Activated T-cell treated with anti-CD3 and anti-CD28 coated beads, Interleukin-2, amount 50 U/mL, for 24 hours (primary cell): ENCODE data around the gene PDCD1.
"Not testable (repeated sequence)": the region's sequence is repeated elsewhere in the genome, so short reads cannot be mapped to it uniquely, and the experiment has no call there.

Source experiments
- DNase-seq: peaks from one replicate; pipeline ENCODE4 v3.0.0-alpha.2; 2020
- H3K27ac Mint-ChIP-seq: 2 replicates; pipeline ENCODE4 v1.8.0; 2020; ENCODE audit warnings: mild to moderate bottlenecking, mixed read lengths
- H3K27me3 Mint-ChIP-seq: 2 replicates; pipeline ENCODE4 v1.8.0; 2020; ENCODE audit warnings: mixed read lengths
- H3K36me3 Mint-ChIP-seq: 2 replicates; pipeline ENCODE4 v1.8.0; 2020; ENCODE audit warnings: low read depth, mixed read lengths
- H3K4me1 Mint-ChIP-seq: 2 replicates; pipeline ENCODE4 v1.8.0; 2020; ENCODE audit warnings: low read depth, mixed read lengths
- H3K4me3 Mint-ChIP-seq: 2 replicates; pipeline ENCODE4 v1.8.0; 2020; ENCODE audit warnings: mild to moderate bottlenecking, moderate library complexity, mixed read lengths
- H3K9me3 Mint-ChIP-seq: 2 replicates; pipeline ENCODE4 v1.8.0; 2020; ENCODE audit warnings: mixed read lengths

The PDCD1 gene

DNA sequence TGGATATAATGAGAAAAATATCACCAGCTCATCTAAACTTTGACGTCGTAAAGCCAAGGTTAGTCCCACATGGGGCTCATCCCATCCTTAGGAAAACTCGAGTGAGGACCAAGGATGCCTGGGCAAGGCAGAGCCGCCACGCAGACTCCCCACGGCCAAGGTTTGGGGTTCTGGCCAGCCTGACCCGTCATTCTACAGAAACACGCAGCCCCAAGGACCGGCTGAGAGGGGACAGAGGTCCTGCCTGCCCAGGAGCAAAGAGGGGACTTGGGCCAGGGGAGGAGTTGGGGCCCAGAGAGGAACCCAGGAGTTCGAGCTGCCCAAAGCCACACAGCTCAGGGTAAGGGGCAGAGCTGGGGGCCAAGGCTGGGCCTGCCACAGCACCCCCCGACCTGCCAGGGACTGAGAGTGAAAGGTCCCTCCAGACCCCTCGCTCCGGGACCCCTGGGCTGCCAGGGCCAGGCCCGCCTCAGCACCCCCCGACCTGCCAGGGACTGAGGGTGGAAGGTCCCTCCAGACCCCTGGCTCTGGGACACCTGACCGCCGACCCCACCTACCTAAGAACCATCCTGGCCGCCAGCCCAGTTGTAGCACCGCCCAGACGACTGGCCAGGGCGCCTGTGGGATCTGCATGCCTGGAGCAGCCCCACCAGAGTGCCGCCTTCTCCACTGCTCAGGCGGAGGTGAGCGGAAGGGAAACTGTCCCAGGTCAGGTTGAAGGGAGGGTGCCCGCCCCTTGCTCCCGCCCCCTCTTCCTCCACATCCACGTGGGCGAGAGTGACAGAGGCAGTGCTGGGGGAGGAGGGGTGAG lies at the start of gene PDCD1:
Gene PDCD1, minus strand, starts transcription at position 689 of the 811 bp plus-strand sequence. Its CDS starts 56 bp downstream, at position 633.
- H3K4me3 Mint-ChIP-seq, result peak within 1 kb of the TSS; percentile 88
- no peaks in the 10 kb centered on the region for H3K9me3 Mint-ChIP-seq
- H3K27me3 Mint-ChIP-seq, result no peaks in the 10 kb centered on the region
- H3K4me1 Mint-ChIP-seq, result peaks cover 62% of the 10 kb centered on the region
- H3K36me3 Mint-ChIP-seq, result peaks cover 32% of the 10 kb centered on the region
- H3K27ac Mint-ChIP-seq, result peak within 1 kb of the TSS; percentile 97
- no peak for DNase-seq

DNA sequence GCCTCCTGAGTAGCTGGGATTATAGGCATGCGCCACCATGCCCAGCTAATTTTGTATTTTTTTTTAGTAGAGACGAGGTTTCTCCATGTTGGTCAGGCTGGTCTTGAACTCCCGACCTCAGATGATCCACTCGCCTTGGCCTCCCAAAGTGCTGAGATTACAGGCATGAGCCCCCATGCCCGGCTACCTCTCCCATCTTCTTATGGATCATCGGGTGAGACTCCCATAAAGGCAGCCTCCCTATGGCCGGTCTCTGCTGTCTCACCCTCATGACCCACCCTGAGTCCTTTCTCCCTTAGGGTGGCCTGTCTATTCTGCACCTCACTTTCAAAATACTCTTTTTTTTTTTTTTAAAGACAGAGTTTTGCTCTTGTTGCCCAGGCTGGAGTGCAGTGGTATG lies 49.1 kb upstream of the PDCD1 start:
- H3K27ac Mint-ChIP-seq, H3K27me3 Mint-ChIP-seq, H3K9me3 Mint-ChIP-seq, H3K4me3 Mint-ChIP-seq, H3K4me1 Mint-ChIP-seq: not testable (repeated sequence)
- peak; percentile 2 for DNase-seq
- peaks cover 33% of the 10 kb centered on the region for H3K36me3 Mint-ChIP-seq

DNA sequence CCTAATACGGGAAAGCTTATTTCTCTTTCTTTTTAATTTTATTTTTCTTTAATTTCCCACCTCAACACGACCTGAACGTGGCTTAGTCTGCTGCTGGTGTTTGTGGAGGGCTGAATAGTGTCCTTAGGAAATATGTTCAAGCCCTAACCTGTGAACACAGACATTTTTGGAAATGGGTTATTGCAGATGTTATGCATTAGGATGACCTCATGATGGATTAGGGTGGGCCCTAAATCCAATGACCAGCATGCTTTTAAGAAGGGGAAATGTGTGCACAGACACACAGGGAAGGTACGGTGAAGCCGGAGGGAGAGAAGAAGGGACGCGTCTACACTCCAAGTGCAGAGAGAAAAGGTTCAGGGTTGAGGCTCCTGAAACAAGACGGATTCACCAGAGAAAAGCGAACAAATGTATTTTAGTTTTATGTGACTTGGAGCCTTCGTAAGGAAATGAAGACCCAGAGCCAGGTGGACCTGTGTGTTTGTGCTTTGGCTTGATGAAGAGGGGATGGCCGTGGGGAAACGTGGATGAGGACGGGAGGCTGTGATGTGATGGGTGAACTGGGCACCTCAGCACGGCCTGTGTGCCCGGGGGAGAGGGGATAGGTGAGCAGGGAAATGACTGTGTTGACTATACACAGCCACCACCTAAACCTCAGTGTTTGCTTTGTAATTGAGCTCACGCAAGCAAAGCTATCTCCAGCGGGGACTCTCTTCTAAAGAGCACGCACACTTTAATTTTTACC lies 48.3 kb upstream of the PDCD1 start:
- Mint-ChIP-seq H3K4me1 (no peaks in the 10 kb centered on the region), H3K4me3 (no peak overlapping the region), H3K27me3 (no peaks in the 10 kb centered on the region), H3K27ac (no peak overlapping the region), H3K36me3 (peaks cover 30% of the 10 kb centered on the region), H3K9me3 (peaks cover under 1% of the 10 kb centered on the region)
- DNase-seq, result peak; percentile 0

DNA sequence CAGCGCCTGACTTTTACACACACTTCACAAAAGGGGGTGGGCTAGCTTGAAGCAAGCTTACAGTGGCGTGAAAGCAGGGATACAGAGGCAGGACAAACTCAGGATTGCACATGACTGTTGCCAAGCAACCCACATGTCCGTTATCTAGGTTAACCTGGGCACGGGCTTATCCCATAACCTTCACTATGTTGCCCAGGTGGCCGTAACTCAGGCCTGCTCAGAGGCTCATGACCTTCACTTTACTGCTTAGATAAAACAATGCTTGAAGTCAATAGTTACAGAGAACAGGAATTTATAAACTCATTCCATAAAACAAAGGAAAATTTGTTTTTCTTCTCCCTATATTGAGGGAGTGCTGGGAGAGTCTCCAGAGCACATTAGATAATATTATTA lies 47.7 kb upstream of the PDCD1 start:
- H3K4me3 Mint-ChIP-seq, H3K4me1 Mint-ChIP-seq, DNase-seq, H3K27ac Mint-ChIP-seq, H3K9me3 Mint-ChIP-seq, H3K27me3 Mint-ChIP-seq: not testable (repeated sequence)
- H3K36me3 Mint-ChIP-seq, result peaks cover 26% of the 10 kb centered on the region

DNA sequence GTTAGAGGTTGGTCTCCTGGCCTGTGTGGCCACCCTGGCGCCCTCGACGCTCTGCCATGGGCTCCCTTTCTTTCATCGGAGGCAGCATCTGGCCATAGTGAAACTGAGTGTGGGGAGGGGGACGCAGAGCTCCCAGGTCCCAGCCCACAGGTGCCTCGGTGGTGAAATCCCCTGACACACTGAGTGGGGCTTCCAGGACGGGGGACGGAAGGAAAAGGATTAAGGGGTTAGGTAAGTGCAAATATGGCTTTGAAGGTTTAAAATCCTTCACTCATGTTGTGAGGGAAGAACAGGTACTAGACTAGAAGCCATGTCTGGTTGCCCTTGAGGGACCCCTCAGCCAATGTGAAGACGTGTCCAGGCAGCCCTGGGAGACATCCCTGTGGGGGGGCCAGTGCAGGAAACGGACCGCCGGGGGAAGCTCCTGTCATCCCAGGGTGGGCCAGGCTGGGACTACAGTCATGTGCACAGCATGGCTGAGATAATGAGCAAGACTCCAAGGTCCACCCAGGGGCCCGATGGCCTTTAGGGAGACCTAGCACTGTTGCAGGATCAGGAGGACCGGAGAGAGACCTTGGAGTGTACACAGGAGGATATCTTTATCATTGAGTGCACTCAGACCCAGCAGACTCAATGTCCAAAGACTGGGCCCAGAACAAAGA lies 47.2 kb upstream of the PDCD1 start:
- H3K36me3 Mint-ChIP-seq, result peaks cover 26% of the 10 kb centered on the region
- H3K27me3 Mint-ChIP-seq, result no peaks in the 10 kb centered on the region
- no peak overlapping the region for H3K27ac Mint-ChIP-seq
- H3K4me1 Mint-ChIP-seq, result peaks cover 3% of the 10 kb centered on the region
- DNase-seq, result no peak
- no peaks in the 10 kb centered on the region for H3K9me3 Mint-ChIP-seq
- no peak overlapping the region for H3K4me3 Mint-ChIP-seq

DNA sequence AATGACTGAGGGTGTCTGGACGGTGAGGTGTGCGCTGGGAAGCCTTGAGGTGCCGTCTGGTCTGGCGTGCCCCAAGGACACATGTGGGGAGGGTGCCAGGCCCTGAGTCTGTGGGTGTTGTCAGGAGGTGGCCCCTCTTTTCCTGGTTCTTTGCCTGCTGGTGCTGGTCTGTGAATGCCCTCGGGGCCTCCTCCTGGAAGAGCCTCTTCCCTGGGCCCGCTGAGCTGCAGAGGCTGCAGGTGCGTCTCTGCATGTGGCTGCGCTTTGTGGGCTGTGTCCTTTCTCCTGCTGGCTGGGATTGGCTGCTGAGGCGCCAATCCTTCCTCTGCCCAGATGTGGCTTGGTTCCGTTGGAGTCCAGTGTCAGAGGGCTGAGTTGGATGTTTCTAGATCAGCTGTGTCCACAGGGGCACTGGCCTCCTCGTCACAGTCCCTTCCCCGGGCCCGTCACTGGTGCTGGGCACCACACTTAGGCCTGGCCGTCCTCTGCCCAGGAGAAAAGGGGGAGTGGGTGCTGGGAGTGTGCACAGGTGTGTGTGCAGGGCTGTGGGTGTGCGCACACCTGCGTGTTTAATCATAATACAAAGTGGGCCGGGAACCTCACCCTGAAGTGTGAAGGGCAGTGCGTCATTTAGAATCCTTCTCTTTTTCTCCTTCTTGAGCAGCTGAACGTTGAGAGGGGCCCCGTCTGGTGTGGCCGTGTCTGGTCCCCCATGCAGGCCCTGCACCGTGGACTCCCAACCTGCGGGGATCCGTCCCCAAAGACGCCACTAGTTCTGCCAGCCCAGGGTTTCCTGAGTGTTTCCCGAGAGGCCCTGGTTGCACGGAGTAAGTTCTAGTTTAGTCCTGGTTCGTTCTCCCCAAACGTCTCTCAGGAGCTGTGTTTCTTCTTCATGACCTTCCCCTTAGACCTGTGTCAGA lies 46.4 kb upstream of the PDCD1 start:
- Mint-ChIP-seq H3K36me3 (peaks cover 21% of the 10 kb centered on the region), H3K27me3 (no peaks in the 10 kb centered on the region), H3K9me3 (no peaks in the 10 kb centered on the region), H3K4me3 (no peak overlapping the region), H3K27ac (no peak overlapping the region), H3K4me1 (peaks cover 3% of the 10 kb centered on the region)
- no peak for DNase-seq

DNA sequence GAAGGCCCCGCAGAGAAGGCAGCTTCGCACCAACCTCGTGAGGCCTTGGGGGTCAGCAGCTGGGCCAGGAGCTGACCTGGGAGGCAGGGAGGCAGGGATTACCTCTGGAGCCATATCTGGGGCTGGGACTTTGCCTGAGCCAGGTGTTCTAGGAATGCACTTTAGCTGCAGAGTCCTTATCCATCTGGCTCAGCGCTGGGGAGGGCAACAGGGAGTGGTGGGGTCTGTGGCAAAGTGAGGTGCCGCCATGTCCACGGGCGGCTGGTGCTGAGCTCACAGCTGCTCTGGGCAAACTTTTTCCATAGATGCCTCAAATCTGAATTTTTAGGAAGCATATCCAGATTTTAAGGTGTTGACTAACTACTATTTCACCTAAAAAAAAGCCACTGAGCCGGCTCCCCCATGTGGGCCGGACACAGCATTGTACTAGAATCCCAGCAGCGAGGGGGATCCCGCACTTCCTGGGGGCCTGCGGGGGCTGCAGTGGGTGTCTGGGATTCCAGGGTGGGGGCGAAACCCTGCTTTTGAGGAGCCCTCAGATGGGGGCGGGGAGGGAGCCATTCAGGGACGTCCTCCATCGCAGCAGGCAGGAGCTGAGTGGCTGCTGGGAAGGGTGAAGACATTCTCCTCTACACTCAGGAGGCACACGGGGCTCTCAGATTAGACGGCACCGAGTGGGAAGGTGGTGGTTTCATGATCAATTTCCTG lies 45.5 kb upstream of the PDCD1 start:
- Mint-ChIP-seq H3K27me3 (no peaks in the 10 kb centered on the region), H3K36me3 (peaks cover 25% of the 10 kb centered on the region), H3K9me3 (no peaks in the 10 kb centered on the region), H3K4me3 (no peak overlapping the region), H3K4me1 (peaks cover 3% of the 10 kb centered on the region), H3K27ac (no peak overlapping the region)
- DNase-seq, result no peak

DNA sequence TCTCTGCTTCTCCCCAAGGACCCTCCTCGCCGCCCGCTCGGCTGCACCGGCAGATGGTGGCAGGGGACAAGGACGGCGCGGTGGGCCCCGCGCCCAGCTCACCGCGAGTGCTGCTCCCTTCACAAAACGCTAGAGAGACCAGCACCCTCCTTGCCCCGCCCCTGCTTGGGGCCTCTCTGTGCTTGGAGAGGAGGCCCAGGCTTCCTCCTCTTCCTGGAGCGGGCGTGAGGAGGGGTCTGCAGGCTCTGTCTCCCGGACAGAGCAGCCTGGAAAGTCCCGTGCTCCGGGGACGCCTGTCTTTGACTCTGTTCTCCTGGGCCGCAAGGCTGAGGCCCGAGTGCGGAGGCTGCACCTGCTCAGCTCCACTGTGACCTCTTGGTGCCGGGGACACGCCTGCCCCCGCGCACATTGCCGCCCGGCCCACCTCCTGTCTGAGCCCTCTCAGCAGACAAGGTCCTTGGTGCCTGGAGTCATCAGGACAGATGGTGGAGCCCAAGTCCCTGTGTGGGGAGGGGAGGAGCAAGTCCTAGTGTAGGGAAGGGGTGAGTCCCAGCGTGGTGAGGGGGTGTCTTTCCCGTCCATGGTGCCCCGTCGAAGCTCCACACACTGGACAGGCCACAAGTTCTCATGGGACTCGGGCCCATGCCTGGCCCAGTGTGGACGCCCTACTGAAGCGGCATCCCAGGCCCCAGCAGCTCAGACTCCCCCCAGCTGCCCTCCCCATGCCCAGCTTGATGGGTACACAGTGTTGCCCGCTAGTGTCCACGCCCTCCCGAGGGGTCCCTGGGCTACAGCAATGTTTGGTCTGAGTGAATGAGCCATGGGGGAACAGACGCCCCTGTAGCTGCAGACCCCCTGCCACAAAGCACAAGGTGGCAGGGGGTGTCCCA lies 44.7 kb upstream of the PDCD1 start:
- no peak overlapping the region for H3K4me3 Mint-ChIP-seq
- no peaks in the 10 kb centered on the region for H3K27me3 Mint-ChIP-seq
- H3K36me3 Mint-ChIP-seq, result peaks cover 23% of the 10 kb centered on the region
- H3K9me3 Mint-ChIP-seq, result no peaks in the 10 kb centered on the region
- DNase-seq, result no peak
- H3K27ac Mint-ChIP-seq, result no peak overlapping the region
- peaks cover 3% of the 10 kb centered on the region for H3K4me1 Mint-ChIP-seq

DNA sequence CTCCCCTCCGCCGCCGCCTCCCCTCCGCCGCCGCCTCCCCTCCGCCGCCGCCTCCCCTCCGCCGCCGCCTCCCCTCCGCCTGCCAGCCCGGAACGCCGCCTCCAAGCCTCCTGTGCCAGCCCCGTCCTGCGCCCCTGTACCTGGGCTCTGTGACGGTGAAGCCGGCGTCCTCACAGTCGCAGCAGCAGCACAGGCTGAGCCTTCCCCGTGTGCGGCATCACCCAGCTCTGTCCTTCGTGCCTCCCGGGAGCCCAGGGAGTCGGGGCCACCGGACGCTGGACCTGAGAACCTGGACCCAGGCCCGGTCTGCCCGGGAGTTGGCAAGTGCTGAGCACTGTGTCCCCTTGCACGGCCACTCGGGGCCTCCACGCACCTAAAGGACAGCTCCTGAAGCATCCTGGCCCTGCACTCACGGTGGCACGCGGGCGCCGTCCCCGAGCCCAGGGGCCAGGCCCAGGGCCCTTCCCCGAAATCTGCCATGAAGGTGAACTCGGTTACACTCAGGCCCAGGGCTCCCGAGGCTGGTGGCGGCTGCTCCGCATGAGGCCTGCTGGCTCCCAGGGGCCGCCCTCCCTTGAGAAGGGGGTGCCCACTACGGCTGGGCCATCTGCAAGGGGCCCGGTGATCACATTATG lies 43.8 kb upstream of the PDCD1 start:
- Mint-ChIP-seq H3K4me3 (no peak overlapping the region), H3K27ac (no peak overlapping the region), H3K27me3 (no peaks in the 10 kb centered on the region), H3K9me3 (no peaks in the 10 kb centered on the region), H3K36me3 (peaks cover 27% of the 10 kb centered on the region), H3K4me1 (peaks cover 3% of the 10 kb centered on the region)
- DNase-seq, result no peak

DNA sequence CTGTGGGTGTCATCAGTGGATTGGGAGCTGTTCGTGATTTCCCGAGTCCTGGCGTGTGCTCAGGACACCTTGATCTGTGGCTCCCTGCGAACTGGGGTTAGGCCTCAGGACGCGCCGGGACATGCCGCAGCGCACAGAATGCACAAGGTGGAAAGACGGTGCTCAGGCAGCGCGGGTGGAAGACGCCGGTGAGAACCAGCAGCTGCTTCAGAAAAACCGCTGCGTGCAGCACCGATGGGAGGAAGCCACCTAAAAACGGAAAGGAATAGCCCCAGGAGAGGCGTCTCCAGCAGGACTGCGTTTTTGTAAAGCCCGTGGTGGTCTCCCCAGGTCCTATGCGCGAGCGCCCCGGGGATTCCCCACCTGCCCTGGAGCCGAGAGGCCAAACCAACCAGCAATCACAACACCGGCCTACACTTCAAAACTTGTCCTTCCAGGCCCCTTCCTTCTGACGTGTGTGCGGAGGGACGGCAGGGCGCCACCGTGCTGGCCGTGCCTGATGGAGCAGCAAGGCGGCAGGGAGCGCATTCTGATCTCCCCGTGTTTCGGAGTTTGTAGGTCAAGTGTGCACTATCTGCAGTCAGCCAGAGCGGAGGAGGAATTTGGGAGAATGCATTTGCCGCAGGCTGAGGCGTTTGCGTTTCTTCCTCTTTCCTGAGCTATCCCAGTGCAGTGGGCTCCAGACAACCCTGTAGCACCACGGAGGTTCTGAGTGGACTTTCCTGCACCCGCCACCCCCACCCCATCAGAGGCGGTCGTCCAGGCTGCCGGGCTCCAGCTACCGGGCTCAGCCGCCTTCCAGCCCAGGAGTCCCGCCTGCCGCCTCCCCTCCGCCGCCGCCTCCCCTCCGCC lies 43.0 kb upstream of the PDCD1 start:
- Mint-ChIP-seq H3K4me1 (peaks cover 7% of the 10 kb centered on the region), H3K9me3 (no peaks in the 10 kb centered on the region), H3K27me3 (no peaks in the 10 kb centered on the region), H3K4me3 (no peak overlapping the region), H3K27ac (no peak overlapping the region), H3K36me3 (peaks cover 32% of the 10 kb centered on the region)
- no peak for DNase-seq

DNA sequence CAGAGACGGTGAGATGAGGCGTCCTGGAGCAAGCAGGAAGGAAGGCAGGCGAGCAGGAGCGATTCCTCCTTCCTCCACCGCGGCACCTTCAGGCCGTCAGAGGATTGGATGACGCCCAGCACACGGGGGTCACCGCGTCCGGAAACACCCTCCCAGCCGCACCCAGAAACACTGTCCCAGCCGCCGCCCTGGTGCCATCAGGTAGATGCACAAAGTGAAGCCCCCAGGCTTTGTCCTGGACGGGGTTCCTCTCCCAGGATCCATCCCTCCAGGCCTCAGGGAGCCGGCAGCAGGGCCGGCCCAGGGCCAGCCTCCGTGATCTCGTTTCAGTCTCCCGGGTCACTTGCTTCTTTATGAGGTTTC lies 42.3 kb upstream of the PDCD1 start:
- Mint-ChIP-seq H3K27ac (no peak overlapping the region), H3K4me3 (no peak overlapping the region)

More for the DNA sequence above, 42.3 kb upstream of the PDCD1 start:
- DNase-seq, result no peak
- peaks cover 10% of the 10 kb centered on the region for H3K4me1 Mint-ChIP-seq
- peaks cover 3% of the 10 kb centered on the region for H3K27me3 Mint-ChIP-seq
- no peaks in the 10 kb centered on the region for H3K9me3 Mint-ChIP-seq
- H3K36me3 Mint-ChIP-seq, result peaks cover 31% of the 10 kb centered on the region
